SK-N-SH (cell line): Measurements from ENCODE around the gene MUC5B. TPM values are rescaled to one million over a fixed set of nuclear protein-coding genes. Genes with fewer than 3 reads are reported as not detected.

Experiments used
- CTCF ChIA-PET: fragments of 300-600, 350-600 bp; formaldehyde crosslinking; extraction: SDS; loops from one replicate; lab custom pipeline; 2021; lab: Yijun Ruan, JAX
- POLR2A ChIA-PET: fragments of 350-600 bp; sonication (Branson Sonifier 250); formaldehyde crosslinking; extraction: SDS; loops from one replicate; lab custom pipeline; 2020; ENCODE audit warnings: antibody characterized with exemption, inconsistent platforms; lab: Yijun Ruan, JAX
- DNase-seq: peaks from one replicate; pipeline ENCODE4 v3.0.0; 2012
- H2AFZ ChIP-seq: fragments of 200-600 bp; sonication (generic); 2 replicates; pipeline ENCODE4 v1.8.1; 2016; ENCODE audit warnings: antibody characterized with exemption, mild to moderate bottlenecking, low read depth
- H3F3A ChIP-seq: fragments of 200-600 bp; sonication (generic); replicated peaks from 2 replicates; pipeline ENCODE3; 2016; ENCODE audit warnings: antibody characterized with exemption, mild to moderate bottlenecking; ENCODE audit not compliant: insufficient read depth
- H3K27ac ChIP-seq, 2 experiments: fragments of 200-500 bp in 1 of 2; fragments of 200-600 bp in 1 of 2; sonication (Bioruptor generic) in 1 of 2; sonication (generic), shearing (Covaris generic) in 1 of 2; 2 replicates each; pipeline versions ENCODE4 v1.5.1 to v1.6.1; 2014 to 2016; ENCODE audit warnings: low read depth in 2 of 2, inconsistent platforms in 1 of 2, low read length in 1 of 2, mild to moderate bottlenecking in 1 of 2, mixed read lengths in 1 of 2
- H3K27me3 ChIP-seq: fragments of 200-600 bp; sonication (generic), shearing (Covaris generic); 2 replicates; pipeline ENCODE4 v1.6.1; 2016; ENCODE audit warnings: mixed run types; ENCODE audit not compliant: insufficient read depth
- H3K36me3 ChIP-seq, 2 experiments: fragments of 200-500 bp in 1 of 2; fragments of 200-600 bp in 1 of 2; sonication (Bioruptor generic) in 1 of 2; sonication (generic) in 1 of 2; replicated peaks in 1 of 2; 2 replicates each; pipeline versions ENCODE3 to v1.5.1; 2014 to 2016; ENCODE audit warnings: low read length in 1 of 2, mild to moderate bottlenecking in 1 of 2; ENCODE audit not compliant: insufficient read depth in 2 of 2, control insufficient read depth in 1 of 2
- H3K4me1 ChIP-seq, 2 experiments: fragments of 200-500 bp in 1 of 2; fragments of 200-600 bp in 1 of 2; sonication (Bioruptor generic) in 1 of 2; sonication (generic), shearing (Covaris generic) in 1 of 2; 2 replicates each; pipeline versions ENCODE4 v1.5.1 to v1.6.1; 2014 to 2016; ENCODE audit warnings: low read depth in 1 of 2, low read length in 1 of 2, mixed run types in 1 of 2; ENCODE audit not compliant: insufficient read depth in 2 of 2, control insufficient read depth in 1 of 2
- H3K4me2 ChIP-seq: fragments of 200-600 bp; sonication (generic), shearing (Covaris generic); 2 replicates; pipeline ENCODE4 v1.6.1; 2017; ENCODE audit warnings: mixed run types
- H3K4me3 ChIP-seq, 2 experiments: fragments of 200-500 bp in 1 of 2; fragments of 200-600 bp in 1 of 2; sonication (Bioruptor generic) in 1 of 2; sonication (generic), shearing (Covaris generic) in 1 of 2; 2 replicates each; pipeline versions ENCODE4 v1.5.1 to v1.8.1; 2014 to 2016; ENCODE audit warnings: low read depth in 2 of 2, inconsistent platforms in 1 of 2, low read length in 1 of 2, mild to moderate bottlenecking in 1 of 2, mixed read lengths in 1 of 2, moderate library complexity in 1 of 2
- H3K79me2 ChIP-seq: fragments of 200-600 bp; sonication (generic); 2 replicates; pipeline ENCODE4 v1.8.1; 2017; ENCODE audit warnings: mild to moderate bottlenecking; ENCODE audit not compliant: insufficient read depth
- H3K9ac ChIP-seq: fragments of 200-600 bp; sonication (generic); 2 replicates; pipeline ENCODE4 v1.6.1; 2017; ENCODE audit warnings: mixed run types
- H3K9me2 ChIP-seq: fragments of 200-600 bp; sonication (generic); 2 replicates; pipeline ENCODE4 v1.6.1; 2017; ENCODE audit warnings: mixed run types
- H3K9me3 ChIP-seq: fragments of 200-600 bp; sonication (generic); 2 replicates; pipeline ENCODE4 v1.6.1; 2017; ENCODE audit warnings: mixed run types, mild to moderate bottlenecking, moderate library complexity
- H4K20me1 ChIP-seq: fragments of 200-600 bp; sonication (generic); 2 replicates; pipeline ENCODE4 v1.6.1; 2017; ENCODE audit warnings: mild to moderate bottlenecking, mixed run types; ENCODE audit not compliant: insufficient read depth
- EZH2phosphoT487 ChIP-seq: fragments of 200-600 bp; sonication (generic); IDR thresholded peaks from 2 replicates; pipeline ENCODE4 v1.6.1; 2017; ENCODE audit warnings: low read depth, mixed run types, mild to moderate bottlenecking, antibody characterized with exemption, moderate library complexity, borderline replicate concordance
- GABPA ChIP-seq: IDR thresholded peaks from 2 replicates; pipeline ENCODE4 v1.4.0; 2012; ENCODE audit warnings: low read depth, mild to moderate bottlenecking
- JUND ChIP-seq: IDR thresholded peaks from 2 replicates; pipeline ENCODE4 v1.4.0; 2012
- MXI1 ChIP-seq: IDR thresholded peaks from 2 replicates; pipeline ENCODE4 v1.6.1; 2012; ENCODE audit warnings: mild to moderate bottlenecking, low read depth, low read length, improper control_type of control experiment
- NFIC ChIP-seq: IDR thresholded peaks from 2 replicates; pipeline ENCODE4 v1.4.0; 2012; ENCODE audit warnings: borderline replicate concordance
- NRF1 ChIP-seq: IDR thresholded peaks from 2 replicates; pipeline ENCODE4 v1.6.1; 2012; ENCODE audit warnings: low read depth, mild to moderate bottlenecking, low read length
- POLR2AphosphoS5 ChIP-seq: IDR thresholded peaks from 2 replicates; pipeline ENCODE4 v1.6.1; 2012; ENCODE audit warnings: low read depth, low read length
- REST ChIP-seq: IDR thresholded peaks from 2 replicates; pipeline ENCODE4 v1.6.1; 2012; ENCODE audit warnings: mild to moderate bottlenecking, low read depth, low read length, moderate library complexity
- SIN3A ChIP-seq: IDR thresholded peaks from 2 replicates; pipeline ENCODE4 v1.6.1; 2012; ENCODE audit warnings: low read depth, mild to moderate bottlenecking, low read length, moderate library complexity, borderline replicate concordance
- SMC3 ChIP-seq: IDR thresholded peaks from 2 replicates; pipeline ENCODE4 v1.6.1; 2012; ENCODE audit warnings: low read depth, low read length, improper control_type of control experiment
- TAF1 ChIP-seq: IDR thresholded peaks from 2 replicates; pipeline ENCODE4 v1.6.1; 2012; ENCODE audit warnings: low read depth, mild to moderate bottlenecking, low read length, moderate library complexity, borderline replicate concordance
- TCF12 ChIP-seq: IDR thresholded peaks from 2 replicates; pipeline ENCODE4 v1.4.0; 2012
- TEAD4 ChIP-seq: IDR thresholded peaks from 2 replicates; pipeline ENCODE4 v1.4.0; 2012; ENCODE audit warnings: mild to moderate bottlenecking, borderline replicate concordance; ENCODE audit not compliant: insufficient read depth
- WGBS: methylation state at CpG from one replicate; pipeline ENCODE4 v1.1.6; 2017; ENCODE audit warnings: low lambda C conversion rate; 5-methylcytosine and 5-hydroxymethylcytosine counted together
- polyA plus RNA-seq, 3 experiments: library from polyadenylated mRNA; depleted of rRNA; stranded (reverse); fragments of >200 nt; gene quantifications; 2 replicates each; pipeline ENCODE4 v1.2.3, GENCODE V29; 2012
- TF ChIP-seq, protein P1 (sequence below): IDR thresholded peaks from 2 replicates; pipeline ENCODE4; 2012
- TF ChIP-seq, protein P2 (sequence below): fragments of 150-350 bp; IDR thresholded peaks from 2 replicates; pipeline ENCODE4 v1.6.1; 2017; ENCODE audit warnings: antibody characterized with exemption, low read length, low read depth, borderline replicate concordance

Gene MUC5B
- polyA plus RNA-seq, 1 of the 3 experiments (the other 2 are of a cell fraction), result not detected

- TF ChIP-seq TCF12 (no peak), SIN3A (no peak), POLR2AphosphoS5 (no peak), SMC3 (no peak)
- TF ChIP-seq, protein P1, sequence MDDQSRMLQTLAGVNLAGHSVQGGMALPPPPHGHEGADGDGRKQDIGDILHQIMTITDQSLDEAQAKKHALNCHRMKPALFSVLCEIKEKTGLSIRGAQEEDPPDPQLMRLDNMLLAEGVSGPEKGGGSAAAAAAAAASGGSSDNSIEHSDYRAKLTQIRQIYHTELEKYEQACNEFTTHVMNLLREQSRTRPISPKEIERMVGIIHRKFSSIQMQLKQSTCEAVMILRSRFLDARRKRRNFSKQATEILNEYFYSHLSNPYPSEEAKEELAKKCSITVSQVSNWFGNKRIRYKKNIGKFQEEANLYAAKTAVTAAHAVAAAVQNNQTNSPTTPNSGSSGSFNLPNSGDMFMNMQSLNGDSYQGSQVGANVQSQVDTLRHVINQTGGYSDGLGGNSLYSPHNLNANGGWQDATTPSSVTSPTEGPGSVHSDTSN, result no peak
- TF ChIP-seq, protein P2, sequence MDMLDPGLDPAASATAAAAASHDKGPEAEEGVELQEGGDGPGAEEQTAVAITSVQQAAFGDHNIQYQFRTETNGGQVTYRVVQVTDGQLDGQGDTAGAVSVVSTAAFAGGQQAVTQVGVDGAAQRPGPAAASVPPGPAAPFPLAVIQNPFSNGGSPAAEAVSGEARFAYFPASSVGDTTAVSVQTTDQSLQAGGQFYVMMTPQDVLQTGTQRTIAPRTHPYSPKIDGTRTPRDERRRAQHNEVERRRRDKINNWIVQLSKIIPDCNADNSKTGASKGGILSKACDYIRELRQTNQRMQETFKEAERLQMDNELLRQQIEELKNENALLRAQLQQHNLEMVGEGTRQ, result no peak
These were observed 35.0 kb downstream of the MUC5B start (continued) for GRCh38 chr11:1257916-1258315.

GRCh38 chr11:1258401-1259075 lies 35.7 kb downstream of the MUC5B start:
- no peaks in the 10 kb centered on the region for H3K9me3 ChIP-seq
- H3F3A ChIP-seq, result no peaks in the 10 kb centered on the region
- no peak overlapping the region for H2AFZ ChIP-seq
- H3K4me1 ChIP-seq, result peaks cover 0 to 13% of the 10 kb centered on the region in 2 experiments; a peak in 1 of 4 replicates
- no peak overlapping the region for H3K9ac ChIP-seq
- no peaks in the 10 kb centered on the region for H3K9me2 ChIP-seq
- no peak for DNase-seq
- no peaks in the 10 kb centered on the region for H4K20me1 ChIP-seq
- 24% methylated on average over 4 of the region's 13 CpGs for WGBS
- no peaks in the 10 kb centered on the region for H3K27me3 ChIP-seq
- H3K4me3 ChIP-seq, result no peak overlapping the region
- TF ChIP-seq POLR2AphosphoS5 (no peak), JUND (no peak), EZH2phosphoT487 (no peak)
- TF ChIP-seq, protein P1, result no peak
- TF ChIP-seq, all 33 proteins: peak for 0
- H3K36me3 ChIP-seq, result no peaks in the 10 kb centered on the region
- ChIA-PET CTCF (interaction anchor here (1.0 kb wide), 1 partner anchor 33 kb away, joined by 3 read pairs; no protein-coding TSS in a partner anchor), POLR2A (no interaction called here)
- H3K27ac ChIP-seq, result no peak overlapping the region
- no peaks in the 10 kb centered on the region for H3K79me2 ChIP-seq
- H3K4me2 ChIP-seq, result no peak overlapping the region

DNA sequence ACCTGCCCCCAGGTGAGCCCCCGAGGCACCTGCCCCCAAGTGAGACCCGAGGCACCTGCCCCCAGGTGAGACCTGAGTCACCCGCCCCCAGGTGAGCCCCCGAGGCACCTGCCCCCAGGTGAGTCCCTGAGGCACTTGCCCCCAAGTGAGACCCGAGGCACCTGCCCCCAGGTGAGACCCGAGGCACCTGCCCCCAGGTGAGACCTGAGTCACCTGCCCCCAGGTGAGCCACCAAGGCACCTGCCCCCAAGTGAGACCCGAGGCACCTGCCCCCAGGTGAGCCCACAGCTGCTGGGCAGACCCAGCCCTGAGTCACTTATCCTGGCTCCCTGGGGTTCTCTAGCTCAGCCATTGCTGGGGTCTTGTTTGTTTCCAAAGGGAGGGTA lies 36.2 kb downstream of the MUC5B start:
- Histone ChIP-seq H4K20me1 (no peaks in the 10 kb centered on the region), H3K27me3 (no peaks in the 10 kb centered on the region), H3K36me3 (no peaks in the 10 kb centered on the region), H3K9ac (no peak overlapping the region), H3K9me2 (no peaks in the 10 kb centered on the region), H3K9me3 (no peaks in the 10 kb centered on the region), H3K4me3 (no peak overlapping the region), H3K4me1 (peaks cover 0 to 13% of the 10 kb centered on the region in 2 experiments; a peak in 1 of 4 replicates), H3K79me2 (no peaks in the 10 kb centered on the region), H3K27ac (no peak overlapping the region), H2AFZ (no peak overlapping the region), H3K4me2 (no peak overlapping the region), H3F3A (no peaks in the 10 kb centered on the region)
- TF ChIP-seq, protein P2, result no peak
- no peak for TF ChIP-seq MXI1
- TF ChIP-seq TEAD4, result no peak
- TF ChIP-seq REST, result no peak
- no peak for TF ChIP-seq NFIC
- TF ChIP-seq GABPA, result no peak
- no peak for TF ChIP-seq NRF1
- no peak for TF ChIP-seq TAF1
- ChIA-PET CTCF (no interaction called here), POLR2A (no interaction called here)
- WGBS, result no CpG with 5 or more reads among the region's 7 CpGs
- DNase-seq, result no peak
